ENCODE data around the gene TMEM178B.
"Not testable (repeated sequence)": the region's sequence is repeated elsewhere in the genome, so short reads cannot be mapped to it uniquely, and the experiment has no call there.

The TMEM178B gene

DNA sequence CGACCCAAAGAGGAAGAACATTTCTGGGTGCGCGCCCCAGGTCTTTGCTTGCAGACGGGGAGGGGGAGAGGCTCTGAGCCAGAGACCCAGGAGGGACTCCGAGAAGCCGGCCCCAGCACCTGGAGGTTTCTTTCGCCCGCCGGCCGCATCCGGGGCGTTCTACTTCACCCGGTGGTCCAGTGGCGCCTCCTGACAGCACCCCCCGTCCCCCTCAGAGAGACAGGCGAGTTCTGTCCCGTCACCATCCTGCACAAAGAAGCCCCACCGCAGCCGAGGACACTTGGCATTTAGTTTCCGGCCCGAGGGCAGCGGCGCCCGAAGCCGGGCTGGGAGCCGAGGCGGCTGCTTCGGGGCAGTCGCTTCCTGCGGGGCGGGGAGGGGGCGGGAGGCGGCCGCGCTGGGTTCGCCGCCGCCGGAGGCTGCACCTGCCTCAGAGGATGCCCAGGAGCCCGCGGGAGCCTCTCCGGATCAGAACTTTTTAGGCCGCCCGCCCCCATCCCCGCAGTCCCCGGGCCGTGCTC, at the start of gene TMEM178B:
Gene TMEM178B, plus strand, starts transcription at position 424 of the 521 bp plus-strand sequence.
- Histone ChIP-seq H3K36me3 (no peaks in the 10 kb centered on the region), H3K27ac (no peak within 1 kb of the TSS), H3K27me3 (peaks cover 100% of the 10 kb centered on the region), H3K9me3 (no peaks in the 10 kb centered on the region), H3K4me3 (ENCODE audit: low read depth in 1 of 2, low read length in 1 of 2) (no peak within 1 kb of the TSS), H3K4me1 (ENCODE audit: control insufficient read depth in 1 of 2, insufficient read depth in 1 of 2, low read depth in 1 of 2, low read length in 1 of 2) (peaks cover 0 to 21% of the 10 kb centered on the region in 2 experiments)
- no peak for TF ChIP-seq CTCF (IDR thresholded peaks at IDR 0.05)

- no peak overlapping the region for H3K4me3 ChIP-seq (ENCODE audit: low read depth in 1 of 2, low read length in 1 of 2)
- H3K9me3 ChIP-seq = no peaks in the 10 kb centered on the region
- no peak overlapping the region for H3K27ac ChIP-seq
- H3K36me3 ChIP-seq = no peaks in the 10 kb centered on the region
- TF ChIP-seq CTCF (IDR thresholded peaks at IDR 0.05) = no peak
- H3K27me3 ChIP-seq = peaks cover 36% of the 10 kb centered on the region
- H3K4me1 ChIP-seq (ENCODE audit: control insufficient read depth in 1 of 2, insufficient read depth in 1 of 2, low read depth in 1 of 2, low read length in 1 of 2) = no peaks in the 10 kb centered on the region
Measured at GRCh38 chr7:141024668-141025067, 49.2 kb upstream of the TMEM178B start.

DNA sequence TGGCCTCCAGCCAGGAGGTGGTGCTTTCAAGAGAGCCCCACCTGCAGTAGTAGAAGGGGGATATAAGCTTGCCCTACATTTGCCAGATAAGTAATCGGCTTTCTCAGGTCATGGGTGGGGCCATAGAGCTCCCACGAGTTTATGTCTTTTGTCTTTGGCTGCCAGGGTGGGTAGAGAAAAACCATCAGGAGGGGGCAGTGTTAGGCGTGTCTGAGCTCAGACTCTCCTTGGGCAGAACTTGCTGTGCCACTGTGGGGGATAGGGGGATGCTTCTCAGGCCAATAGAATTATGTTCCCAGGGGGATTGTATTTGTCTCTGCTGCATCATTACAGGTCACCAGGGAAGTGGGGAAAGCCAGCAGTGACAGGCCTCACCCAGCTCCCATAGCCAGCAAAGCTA, 46.8 kb upstream of the TMEM178B start:
- H3K36me3 ChIP-seq = no peaks in the 10 kb centered on the region
- H3K4me1 ChIP-seq (ENCODE audit: control insufficient read depth in 1 of 2, insufficient read depth in 1 of 2, low read depth in 1 of 2, low read length in 1 of 2) = no peaks in the 10 kb centered on the region
- H3K27ac ChIP-seq = no peak overlapping the region
- no peaks in the 10 kb centered on the region for H3K9me3 ChIP-seq
- no peak for TF ChIP-seq CTCF (IDR thresholded peaks at IDR 0.05)
- no peak overlapping the region for H3K4me3 ChIP-seq (ENCODE audit: low read depth in 1 of 2, low read length in 1 of 2)
- H3K27me3 ChIP-seq = peaks cover 16% of the 10 kb centered on the region

GRCh38 chr7:141028767-141029166, 45.1 kb upstream of the TMEM178B start:
- peaks cover 5% of the 10 kb centered on the region for H3K27me3 ChIP-seq
- H3K36me3 ChIP-seq = no peaks in the 10 kb centered on the region
- H3K9me3 ChIP-seq = no peaks in the 10 kb centered on the region
- no peak overlapping the region for H3K4me3 ChIP-seq (ENCODE audit: low read depth in 1 of 2, low read length in 1 of 2)
- no peaks in the 10 kb centered on the region for H3K4me1 ChIP-seq (ENCODE audit: control insufficient read depth in 1 of 2, insufficient read depth in 1 of 2, low read depth in 1 of 2, low read length in 1 of 2)
- TF ChIP-seq CTCF (IDR thresholded peaks at IDR 0.05) = no peak
- no peak overlapping the region for H3K27ac ChIP-seq

DNA sequence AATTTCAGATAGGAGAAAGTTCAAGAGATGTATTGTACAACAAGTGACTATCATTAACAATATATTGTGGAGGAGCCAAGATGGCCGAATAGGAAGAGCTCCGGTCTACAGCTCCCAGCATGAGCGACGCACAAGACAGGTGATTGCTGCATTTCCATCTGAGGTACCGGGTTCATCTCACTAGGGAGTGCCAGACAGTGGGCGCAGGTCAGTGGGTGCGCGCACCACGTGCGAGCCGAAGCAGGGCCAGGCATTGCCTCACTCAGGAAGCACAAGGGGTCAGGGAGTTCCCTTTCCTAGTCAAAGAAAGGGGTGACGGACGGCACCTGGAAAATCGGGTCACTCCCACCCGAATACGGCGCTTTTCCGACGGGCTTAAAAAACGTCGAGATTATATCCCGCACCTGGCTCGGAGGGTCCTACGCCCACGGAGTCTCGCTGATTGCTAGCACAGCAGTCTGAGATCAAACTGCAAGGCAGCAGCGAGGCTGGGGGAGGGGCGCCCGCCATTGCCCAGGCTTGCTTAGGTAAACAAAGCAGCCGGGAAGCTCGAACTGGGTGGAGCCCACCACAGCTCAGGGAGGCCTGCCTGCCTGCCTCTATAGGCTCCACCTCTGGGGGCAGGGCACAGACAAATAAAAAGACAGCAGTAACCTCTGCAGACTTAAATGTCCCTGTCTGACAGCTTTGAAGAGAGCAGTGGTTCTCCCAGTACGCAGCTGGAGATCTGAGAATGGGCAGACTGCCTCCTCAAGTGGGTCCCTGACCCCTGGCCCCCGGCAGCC, 41.1 kb upstream of the TMEM178B start:
- H3K4me1 ChIP-seq (ENCODE audit: control insufficient read depth in 1 of 2, insufficient read depth in 1 of 2, low read depth in 1 of 2, low read length in 1 of 2); H3K4me3 ChIP-seq (ENCODE audit: low read depth in 1 of 2, low read length in 1 of 2); H3K36me3 ChIP-seq; H3K27ac ChIP-seq; H3K27me3 ChIP-seq; H3K9me3 ChIP-seq: not testable (repeated sequence)

GRCh38 chr7:141038100-141038499, 35.8 kb upstream of the TMEM178B start:
- not testable (repeated sequence) for H3K4me3 ChIP-seq (ENCODE audit: low read depth in 1 of 2, low read length in 1 of 2); H3K27ac ChIP-seq; H3K4me1 ChIP-seq (ENCODE audit: control insufficient read depth in 1 of 2, insufficient read depth in 1 of 2, low read depth in 1 of 2, low read length in 1 of 2); H3K27me3 ChIP-seq; H3K9me3 ChIP-seq; H3K36me3 ChIP-seq

Data from neutrophil (primary cell).